Thyroid gland (tissue), 4 donors: ENCODE results near the gene ABCA6.

Experiments
- POLR2A ChIP-seq, 2 donors: fragments of 450-650 bp; IDR thresholded peaks; one replicate each; pipeline ENCODE4 v1.6.1; 2017; ENCODE audit warnings: antibody characterized with exemption in 2 of 2, mild to moderate bottlenecking in 2 of 2, moderate library complexity in 1 of 2
- TF ChIP-seq, protein P1 (sequence below), 6 experiments: fragments of 200-600 bp in 3 of 6; fragments of 450-650 bp in 3 of 6; sonication (generic) in 3 of 6; IDR thresholded peaks; one replicate each; pipeline ENCODE4 v1.5.1; 2016 to 2019; ENCODE audit warnings: antibody characterized with exemption in 6 of 6, mild to moderate bottlenecking in 2 of 6, inconsistent platforms in 1 of 6, moderate library complexity in 1 of 6

DNA sequence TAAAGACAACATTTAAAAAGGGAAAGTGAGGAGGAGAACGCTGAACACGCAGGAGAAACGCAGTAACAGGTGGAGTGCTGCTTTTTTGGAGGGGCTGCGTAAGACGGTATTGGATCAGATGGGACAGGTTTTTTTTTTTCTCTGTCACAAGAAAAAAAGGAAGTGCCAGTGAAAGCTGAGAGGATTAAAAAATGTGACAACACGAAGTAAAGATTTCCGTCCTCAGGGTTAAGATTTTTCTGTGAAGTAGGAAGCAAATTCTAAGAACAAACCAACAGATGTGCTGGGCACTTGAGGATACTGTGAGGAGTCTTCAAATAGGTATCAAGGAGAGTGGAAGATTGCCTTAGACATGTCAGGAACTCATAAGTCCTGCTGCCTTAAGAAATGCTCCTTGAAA is 75.2 kb downstream of the ABCA6 start:
- TF ChIP-seq, protein P1, sequence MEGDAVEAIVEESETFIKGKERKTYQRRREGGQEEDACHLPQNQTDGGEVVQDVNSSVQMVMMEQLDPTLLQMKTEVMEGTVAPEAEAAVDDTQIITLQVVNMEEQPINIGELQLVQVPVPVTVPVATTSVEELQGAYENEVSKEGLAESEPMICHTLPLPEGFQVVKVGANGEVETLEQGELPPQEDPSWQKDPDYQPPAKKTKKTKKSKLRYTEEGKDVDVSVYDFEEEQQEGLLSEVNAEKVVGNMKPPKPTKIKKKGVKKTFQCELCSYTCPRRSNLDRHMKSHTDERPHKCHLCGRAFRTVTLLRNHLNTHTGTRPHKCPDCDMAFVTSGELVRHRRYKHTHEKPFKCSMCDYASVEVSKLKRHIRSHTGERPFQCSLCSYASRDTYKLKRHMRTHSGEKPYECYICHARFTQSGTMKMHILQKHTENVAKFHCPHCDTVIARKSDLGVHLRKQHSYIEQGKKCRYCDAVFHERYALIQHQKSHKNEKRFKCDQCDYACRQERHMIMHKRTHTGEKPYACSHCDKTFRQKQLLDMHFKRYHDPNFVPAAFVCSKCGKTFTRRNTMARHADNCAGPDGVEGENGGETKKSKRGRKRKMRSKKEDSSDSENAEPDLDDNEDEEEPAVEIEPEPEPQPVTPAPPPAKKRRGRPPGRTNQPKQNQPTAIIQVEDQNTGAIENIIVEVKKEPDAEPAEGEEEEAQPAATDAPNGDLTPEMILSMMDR (IDR thresholded peaks at IDR 0.05), result no peak
- TF ChIP-seq POLR2A (IDR thresholded peaks at IDR 0.05), result no peak
